GM19240 (cell line): ENCODE results near the gene EXOC3L1.

Source experiments
- DNase-seq: peaks from one replicate; pipeline ENCODE4 v3.0.0; 2011; ENCODE audit warnings: low spot score; ENCODE audit not compliant: insufficient read length

The EXOC3L1 gene

DNA sequence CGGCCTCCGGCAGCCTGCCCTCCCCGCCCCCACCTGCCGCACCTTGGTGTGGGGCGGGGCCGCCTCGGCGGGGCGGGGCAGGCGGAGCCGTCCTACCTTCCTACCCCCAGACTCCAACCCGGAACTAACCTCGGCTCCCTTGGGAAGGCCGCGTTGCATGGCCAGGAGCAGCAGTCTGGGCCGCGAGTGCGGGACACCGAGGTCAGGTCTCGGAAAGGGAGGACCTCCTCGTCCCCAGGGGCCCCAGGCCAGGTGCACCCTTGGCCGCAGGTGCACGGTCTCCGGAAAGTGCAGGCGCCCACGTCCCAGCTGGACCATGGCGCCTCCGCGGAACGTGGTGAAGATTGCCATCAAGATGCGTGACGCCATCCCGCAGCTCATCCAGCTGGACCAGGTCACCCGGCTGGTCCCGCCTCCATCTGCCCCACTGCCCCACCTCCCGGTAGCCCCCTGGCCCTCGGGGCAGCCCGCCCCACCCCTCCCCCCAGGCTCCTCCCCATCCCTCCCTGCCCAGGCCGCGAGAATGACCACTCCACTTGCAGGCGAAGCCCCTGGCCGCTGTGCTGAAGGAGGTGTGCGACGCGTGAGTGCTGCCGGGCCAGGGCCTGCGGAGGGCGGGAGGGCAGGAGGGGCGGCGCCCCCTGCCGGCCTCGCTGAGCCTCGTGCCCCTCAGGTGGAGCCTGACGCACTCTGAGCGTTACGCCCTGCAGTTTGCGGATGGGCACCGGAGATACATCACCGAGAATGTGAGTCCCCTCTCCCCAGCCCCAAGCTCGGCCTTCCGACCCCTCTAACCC, 9.3 kb upstream of the EXOC3L1 start, which contains the start of gene ELMO3:
TSS of gene ELMO3 (plus strand) at position 121 of the 797 bp plus-strand sequence. CDS start at position 317, 196 bp downstream.
- no peak for DNase-seq

DNA sequence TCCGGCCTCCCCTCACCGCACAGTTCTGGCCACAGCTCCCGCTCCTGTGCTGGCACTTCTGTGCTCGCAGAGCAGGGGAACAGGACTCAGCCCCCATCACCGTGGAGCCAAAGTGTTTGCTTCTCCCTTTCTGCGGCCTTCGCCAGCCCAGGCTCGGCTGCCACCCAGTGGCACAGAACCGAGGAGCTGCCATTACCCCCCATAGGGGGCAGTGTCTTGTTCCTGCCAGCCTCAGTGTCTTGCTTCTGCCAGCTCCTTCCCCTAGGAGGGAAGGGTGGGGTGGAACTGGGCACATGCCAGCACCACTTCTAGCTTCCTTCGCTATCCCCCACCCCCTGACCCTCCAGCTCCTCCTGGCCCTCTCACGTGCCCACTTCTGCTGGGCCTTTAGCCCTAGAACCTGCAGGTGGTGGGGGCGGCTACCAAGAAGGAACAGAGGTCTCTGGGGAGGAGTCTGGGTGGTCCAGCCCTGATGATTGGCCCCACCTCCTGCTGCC, 8.3 kb upstream of the EXOC3L1 start:
- DNase-seq: no peak

- DNase-seq: no peak
Measured at GRCh38 chr16:67197704-67198103, 7.8 kb upstream of the EXOC3L1 start.

DNA sequence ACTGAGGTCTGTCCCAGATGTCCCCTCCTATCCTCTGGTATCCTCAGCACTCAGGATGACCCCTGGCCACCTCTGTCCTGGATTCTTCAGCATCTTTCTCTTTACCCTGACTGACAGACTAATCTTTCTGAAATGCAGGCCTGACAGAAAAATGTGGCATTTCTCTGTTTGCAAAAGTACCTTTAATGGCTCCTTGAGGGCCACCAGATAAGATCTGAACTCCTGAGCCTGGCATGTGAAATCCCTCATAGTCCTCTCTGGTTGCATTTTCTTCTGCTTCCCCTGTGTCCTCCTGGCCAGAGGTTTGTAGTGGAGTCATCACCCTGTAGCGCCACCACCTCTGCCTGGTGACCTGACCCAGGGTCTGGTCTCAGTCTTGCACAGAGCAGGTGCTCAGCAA, 6.9 kb upstream of the EXOC3L1 start:
- no peak for DNase-seq

DNA sequence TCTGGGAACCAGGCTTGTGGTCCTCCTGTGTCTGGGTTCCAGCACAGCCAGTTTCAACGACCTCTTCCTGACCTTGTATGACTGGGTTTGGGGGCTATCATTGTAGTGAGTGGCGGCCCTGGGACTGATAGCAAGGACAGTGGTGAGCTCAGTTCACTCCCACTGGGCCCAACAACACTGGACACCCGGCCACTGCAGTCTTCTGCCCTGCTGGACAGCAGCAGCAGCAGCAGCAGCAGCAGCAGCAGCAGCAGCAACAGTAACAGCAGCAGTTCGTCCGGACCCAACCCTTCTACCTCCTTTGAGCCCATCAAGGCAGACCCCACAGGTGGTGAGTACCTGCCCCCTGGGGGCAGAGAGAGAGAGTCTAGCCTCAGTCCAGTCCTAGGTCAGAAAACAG, 5.7 kb upstream of the EXOC3L1 start:
- DNase-seq: no peak

DNA sequence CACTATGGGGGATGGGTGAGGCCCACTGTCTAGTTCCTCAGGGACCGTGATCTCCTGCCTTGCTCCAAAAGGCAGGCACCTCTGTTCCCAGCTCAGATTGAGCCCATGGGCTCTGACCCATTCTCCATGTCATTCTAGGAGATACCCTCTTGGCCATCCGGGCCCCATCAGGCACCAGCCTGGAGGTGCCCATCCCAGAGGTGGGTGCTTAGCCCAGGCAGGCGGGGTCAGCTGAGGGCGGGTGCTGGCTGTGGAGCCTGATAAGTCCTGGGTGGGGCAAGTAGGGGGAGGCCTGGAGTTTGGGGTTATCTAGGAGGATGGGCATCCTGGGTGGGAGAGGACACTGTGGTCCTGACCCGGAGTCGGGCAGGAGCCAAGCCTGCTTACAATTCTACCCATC, 4.3 kb upstream of the EXOC3L1 start:
- no peak for DNase-seq

DNA sequence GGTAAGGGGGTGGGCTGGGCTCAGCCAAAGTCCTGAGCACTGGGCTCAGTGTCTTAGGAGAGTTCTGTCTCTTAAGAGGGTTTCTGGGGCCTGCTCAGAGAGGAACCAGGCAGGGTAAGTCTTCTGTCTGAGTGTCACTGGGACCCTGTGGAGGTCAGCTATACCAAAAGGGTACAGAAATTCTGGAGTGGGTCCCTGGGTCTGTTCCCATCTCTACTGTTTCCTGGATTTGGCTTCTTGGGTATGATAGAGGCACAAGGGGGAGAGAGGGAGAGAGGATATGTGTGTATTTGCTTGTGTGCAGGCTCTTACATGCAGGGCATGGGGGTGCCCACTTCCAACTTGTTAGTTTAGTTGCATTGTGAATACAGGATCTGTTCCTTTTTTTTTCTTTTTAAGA, 3.6 kb upstream of the EXOC3L1 start:
- no peak for DNase-seq

GRCh38 chr16:67192781-67193361, 2.9 kb upstream of the EXOC3L1 start:
- no peak for DNase-seq

DNA sequence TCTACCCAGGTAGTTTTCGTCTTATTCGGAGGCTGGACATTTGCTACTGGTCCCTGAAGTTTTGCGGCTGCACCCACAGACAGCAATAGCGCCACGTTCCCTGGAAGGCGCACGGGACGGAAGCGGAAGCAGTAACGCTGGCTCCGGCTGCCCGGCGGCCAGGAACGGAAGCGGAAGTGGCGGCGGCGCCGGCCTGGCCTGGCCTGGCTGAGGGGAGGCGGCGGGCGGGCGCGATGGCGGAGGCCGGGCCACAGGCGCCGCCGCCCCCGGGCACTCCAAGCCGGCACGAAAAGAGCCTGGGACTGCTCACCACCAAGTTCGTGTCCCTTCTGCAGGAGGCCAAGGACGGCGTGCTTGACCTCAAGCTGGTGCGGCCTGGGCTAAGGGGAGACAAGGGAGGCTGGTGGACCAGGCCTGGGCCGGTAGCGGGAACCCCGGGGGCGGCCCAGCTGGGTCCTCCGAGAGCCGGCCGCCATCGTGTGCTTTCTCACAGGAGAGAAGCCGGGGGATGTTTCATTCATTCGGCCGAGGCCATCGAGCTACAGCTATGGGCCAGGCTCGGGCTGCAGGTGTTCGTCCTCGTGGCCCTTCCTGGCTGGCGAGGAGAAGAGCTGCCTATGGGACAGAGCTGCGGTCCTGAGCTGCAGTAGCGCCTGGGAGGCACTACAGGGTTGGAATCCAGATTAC, 2.2 kb upstream of the EXOC3L1 start, which contains the start of gene E2F4:
TSS of gene E2F4 (plus strand) at position 161 of the 687 bp plus-strand sequence. CDS start at position 234, 73 bp downstream.
- DNase-seq: peak; percentile 98

GRCh38 chr16:67191411-67191994, 1.6 kb upstream of the EXOC3L1 start:
- no peak for DNase-seq

GRCh38 chr16:67190448-67191399, 788 bp upstream of the EXOC3L1 start:
- no peak for DNase-seq

GRCh38 chr16:67188798-67189197, 1.1 kb downstream of the EXOC3L1 start:
- no peak for DNase-seq

DNA sequence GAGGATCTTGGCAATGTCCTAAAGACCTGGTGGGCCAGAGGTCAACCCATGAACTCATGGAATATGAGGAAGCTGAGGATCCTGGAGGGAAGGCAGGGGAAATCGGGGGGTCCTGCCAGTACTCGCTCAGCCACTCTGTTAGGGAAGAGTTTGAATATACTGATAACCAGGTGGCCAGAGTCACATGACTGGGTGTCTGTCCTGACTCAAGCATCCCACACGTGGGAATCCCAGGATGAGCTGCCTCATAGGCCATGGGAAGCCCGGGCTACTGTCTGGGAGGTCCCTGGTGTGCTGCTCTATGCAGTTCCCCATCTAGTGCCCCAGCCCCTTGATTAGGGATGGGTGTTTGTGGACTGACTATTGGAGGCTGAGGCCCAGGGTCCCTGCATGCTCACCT, 1.6 kb downstream of the EXOC3L1 start:
- DNase-seq: no peak

DNA sequence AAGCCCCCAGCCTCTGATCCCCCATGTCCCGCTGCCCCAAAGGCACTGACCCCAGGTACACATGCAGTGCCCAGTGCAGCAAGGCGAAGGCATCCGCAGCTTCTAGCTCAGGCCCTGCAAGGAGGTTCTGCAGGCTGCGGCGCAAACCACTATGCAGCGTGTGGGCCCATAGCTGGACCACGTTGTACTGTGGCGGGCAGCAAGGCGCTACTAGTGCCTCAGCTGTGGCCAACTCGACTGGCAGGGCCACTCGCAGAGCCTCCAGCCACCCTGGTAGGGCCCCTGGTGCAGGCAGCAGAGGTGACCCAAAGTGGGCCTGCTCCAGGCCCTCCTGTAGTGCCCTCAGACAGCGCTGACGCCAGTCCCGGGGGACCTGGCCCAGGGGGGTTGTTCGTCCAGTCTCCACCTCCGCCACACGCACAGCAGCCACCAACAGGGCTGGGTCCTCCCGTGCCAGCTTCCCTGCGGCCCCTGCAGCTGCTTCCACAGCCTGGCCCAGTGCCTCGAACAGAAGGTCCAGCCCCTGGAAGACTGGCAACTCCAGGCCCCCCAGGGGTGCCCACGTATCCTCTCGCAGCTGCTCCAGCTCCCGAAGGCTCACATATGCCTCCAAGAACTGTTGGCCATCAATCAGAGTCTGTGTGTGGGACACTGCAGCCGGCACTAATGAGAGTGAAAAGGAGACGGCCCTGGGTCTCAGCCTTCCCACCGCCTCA, 2.6 kb downstream of the EXOC3L1 start:
- DNase-seq: no peak

GRCh38 chr16:67186550-67186950, 3.4 kb downstream of the EXOC3L1 start:
- no peak for DNase-seq

DNA sequence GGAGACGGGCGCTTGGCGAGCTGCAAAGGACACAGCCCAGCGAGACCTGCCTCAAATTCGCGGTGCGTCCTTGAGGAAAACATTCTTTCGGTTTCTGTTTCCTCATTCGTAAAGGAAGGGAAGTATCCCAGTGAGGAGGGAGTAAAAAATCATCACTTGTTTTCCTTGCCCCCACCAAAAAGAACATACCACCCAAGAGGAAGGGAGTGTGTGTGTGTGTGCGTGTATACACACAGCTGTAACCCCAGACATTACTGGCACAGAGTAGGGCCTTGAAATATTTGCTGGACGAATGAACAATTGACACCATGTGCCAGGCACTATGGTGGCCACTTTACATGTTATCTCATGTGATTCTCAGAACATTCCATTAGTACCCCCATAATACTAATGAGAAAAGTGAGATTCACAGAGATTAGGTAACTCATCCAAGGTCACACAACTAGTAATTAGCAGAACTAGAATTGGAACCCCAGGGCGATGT, 4.2 kb downstream of the EXOC3L1 start:
- no peak for DNase-seq

- no peak for DNase-seq
Measured at GRCh38 chr16:67184995-67185650, 4.8 kb downstream of the EXOC3L1 start.

DNA sequence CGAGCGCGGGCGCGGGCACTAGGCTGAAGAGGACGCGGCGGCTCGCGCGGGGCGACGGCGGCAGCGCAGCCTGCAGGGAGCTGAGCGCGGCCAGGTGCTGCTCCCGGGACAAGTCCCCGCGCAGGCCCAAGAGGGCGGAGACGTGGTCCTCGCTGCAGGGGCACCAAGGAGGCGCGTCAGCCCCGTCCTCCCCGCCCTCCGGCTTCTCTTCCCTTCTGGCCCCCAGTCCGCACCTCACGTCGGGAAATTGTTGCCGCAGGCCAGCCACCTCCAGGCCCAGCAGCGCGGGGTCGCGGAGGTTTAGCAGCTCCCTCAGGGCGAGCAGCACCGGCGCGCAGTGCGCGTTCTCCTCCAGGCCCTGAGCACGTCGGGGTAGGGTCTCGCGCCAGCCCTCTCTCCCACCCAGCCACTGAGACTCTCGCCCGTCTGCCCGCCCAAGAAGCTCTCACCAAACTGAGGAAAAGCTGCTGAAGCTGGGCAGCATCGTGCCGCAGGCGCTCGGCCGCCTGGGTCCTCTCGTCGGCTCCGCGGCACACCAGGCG, 5.4 kb downstream of the EXOC3L1 start:
- DNase-seq: no peak
